Germinal center (tissue), 1 donor: ENCODE data around the gene C22orf42.
"Not testable (repeated sequence)": the region's sequence is repeated elsewhere in the genome, so short reads cannot be mapped to it uniquely, and the experiment has no call there.

ENCODE experiments used
- DNase-seq: peaks from one replicate; pipeline ENCODE4 v3.0.0; 2012; ENCODE audit warnings: mixed read lengths, low spot score

C22orf42 gene

DNA sequence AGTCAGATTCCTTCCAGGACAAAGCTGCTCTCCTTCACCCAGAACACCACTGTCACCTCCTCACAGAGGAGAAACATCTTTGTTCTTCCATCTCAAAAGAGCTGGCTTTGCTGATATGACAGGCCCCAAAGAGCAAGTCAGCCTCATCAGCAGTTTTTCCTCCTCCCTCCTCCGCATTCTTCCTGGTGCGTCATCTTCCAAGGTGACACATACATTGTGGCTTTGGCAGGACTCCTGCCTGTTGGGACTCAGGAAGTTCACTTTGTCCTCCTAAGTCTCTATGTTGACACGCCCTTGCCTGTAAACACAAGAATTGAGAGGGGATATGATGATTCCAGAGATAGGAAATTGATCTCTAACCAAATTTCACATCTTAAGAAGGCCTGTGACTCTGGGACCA lies 23.1 kb downstream of the C22orf42 start:
- DNase-seq: not testable (repeated sequence)

DNA sequence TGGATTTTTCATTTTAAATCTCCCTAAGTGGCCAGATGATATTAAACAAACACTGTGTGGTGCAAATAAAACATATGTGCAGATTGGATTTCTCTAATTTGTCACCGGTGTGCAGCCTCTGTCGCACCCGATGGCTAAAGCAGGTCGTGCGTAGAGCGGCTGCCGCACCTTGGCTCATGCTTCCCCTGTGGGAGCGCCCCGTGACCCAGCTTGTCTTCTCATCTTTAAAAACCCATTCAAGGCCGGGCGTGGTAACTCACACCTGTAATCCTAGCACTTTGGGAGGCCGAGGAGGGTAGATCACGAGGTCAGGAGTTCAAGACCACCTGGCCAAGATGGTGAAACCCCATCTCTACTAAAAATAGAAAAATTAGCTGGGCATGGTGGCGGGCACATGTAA lies 24.3 kb downstream of the C22orf42 start:
- DNase-seq: not testable (repeated sequence)

- no peak for DNase-seq
These were observed 26.3 kb downstream of the C22orf42 start for GRCh38 chr22:32132783-32133182.

- no peak for DNase-seq
These were observed 27.0 kb downstream of the C22orf42 start for GRCh38 chr22:32132126-32132525.

- no peak for DNase-seq
These were observed 28.6 kb downstream of the C22orf42 start for GRCh38 chr22:32130464-32130863.

DNA sequence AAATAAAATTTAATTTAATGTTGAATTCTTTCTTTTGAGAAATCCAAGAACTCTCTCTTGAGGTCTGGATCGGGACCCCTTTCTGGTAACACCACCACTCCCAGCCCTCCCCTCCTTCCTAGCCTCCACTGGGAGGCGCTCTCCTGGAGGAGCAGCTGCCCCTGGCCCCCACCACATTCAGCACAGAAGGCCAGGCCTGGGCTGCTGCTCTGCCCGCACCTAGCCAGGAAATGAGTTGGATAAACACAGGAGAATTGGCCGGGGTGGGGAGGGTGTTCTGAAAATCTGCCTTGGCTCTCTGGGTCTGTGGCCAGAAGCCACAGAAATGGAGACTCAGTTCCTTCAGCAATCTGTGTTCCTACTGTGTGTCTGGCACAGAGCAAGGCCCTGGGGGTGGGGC lies 31.2 kb downstream of the C22orf42 start:
- DNase-seq: no peak

GRCh38 chr22:32123657-32124056 lies 35.4 kb downstream of the C22orf42 start:
- no peak for DNase-seq

DNA sequence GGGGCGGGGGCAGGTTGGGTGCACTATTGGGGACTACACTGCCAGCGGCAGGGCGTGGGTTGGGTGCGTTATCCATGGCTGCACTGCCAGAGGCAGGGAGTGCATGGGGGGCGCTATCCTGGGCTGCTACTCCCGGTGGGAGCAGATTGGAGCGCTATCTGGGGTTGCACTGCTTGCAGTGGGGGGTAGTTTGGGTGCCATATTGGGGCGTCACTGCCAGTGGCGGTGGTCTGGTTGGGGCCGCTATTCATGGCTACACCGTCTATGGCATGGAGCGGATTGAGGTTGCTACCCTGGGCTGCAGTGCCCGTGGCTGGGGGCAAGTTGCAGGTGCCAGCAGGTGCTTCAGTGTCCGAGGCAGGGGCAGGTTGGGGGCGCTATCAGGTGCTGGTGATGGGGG lies 36.2 kb downstream of the C22orf42 start:
- no peak for DNase-seq

GRCh38 chr22:32120603-32121002 lies 38.5 kb downstream of the C22orf42 start:
- DNase-seq: no peak

DNA sequence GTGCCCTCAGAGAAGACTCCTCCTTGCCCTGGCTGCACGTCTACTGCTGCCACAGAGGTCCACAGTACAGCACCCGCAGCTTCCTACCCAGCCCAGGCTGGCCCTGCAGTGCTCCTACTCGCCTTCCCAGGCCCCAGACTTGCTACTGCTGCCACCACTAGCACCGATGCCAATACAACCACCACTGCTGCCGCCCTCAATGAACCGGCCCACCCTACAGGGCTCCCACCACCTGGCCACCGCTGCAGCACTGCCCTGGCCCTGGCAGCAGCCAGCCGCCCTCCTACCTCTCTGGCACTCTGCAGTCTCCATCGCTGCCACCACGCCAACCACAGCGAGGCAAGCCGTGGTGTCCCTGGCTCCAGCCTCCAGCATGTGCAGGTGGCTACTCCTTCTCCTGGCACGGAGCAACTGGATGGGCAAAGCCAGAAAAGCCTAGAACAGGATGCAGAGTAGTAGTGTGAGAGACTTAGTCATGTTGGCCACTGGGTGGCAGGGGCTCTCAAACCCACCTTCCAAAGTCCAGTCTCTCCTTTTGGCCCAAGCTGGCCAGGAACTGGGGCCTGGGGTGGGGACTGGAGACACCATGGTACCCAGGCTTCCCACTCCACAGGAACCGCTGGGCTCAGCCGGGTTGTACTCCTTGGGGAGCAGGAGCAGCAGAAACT lies 39.4 kb downstream of the C22orf42 start:
- no peak for DNase-seq

DNA sequence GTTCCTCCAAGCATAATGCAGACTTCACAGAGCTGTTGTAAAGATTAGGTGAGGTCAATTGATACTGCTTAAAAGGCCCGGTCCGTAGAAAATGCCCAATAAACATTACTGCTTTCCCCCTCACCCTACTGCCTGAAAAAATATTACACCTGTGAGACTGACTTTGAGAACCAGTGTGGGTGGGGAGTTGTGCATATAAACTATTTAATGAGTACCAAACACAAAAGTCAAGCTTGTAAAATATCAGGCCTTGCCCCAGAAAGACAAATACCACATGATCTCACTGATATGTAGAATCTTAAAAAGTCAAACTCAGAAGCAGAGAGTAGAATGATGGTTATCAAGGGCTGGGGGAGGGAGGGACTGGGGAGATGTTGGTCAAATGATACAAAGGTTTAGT lies 46.7 kb downstream of the C22orf42 start:
- DNase-seq: no peak

DNA sequence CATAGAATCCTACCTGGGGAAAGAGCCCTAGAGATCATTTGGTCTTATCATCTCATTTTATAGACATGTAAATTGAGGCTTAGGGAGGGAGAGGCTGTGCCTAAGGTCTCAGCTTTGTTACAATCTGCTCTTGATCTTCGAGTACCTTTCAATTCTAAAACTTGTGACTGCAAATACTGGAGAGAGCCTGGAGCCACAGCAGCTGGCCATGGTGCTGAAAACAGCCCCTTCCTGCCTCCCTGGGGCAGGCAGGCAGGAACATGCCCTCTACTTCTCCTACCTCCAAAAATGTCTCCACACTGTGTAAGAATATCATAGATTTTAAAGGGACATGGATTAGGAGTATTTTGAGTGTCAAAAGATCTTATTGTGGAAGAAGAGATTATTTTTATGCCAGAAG lies 52.2 kb downstream of the C22orf42 start:
- DNase-seq: no peak

DNA sequence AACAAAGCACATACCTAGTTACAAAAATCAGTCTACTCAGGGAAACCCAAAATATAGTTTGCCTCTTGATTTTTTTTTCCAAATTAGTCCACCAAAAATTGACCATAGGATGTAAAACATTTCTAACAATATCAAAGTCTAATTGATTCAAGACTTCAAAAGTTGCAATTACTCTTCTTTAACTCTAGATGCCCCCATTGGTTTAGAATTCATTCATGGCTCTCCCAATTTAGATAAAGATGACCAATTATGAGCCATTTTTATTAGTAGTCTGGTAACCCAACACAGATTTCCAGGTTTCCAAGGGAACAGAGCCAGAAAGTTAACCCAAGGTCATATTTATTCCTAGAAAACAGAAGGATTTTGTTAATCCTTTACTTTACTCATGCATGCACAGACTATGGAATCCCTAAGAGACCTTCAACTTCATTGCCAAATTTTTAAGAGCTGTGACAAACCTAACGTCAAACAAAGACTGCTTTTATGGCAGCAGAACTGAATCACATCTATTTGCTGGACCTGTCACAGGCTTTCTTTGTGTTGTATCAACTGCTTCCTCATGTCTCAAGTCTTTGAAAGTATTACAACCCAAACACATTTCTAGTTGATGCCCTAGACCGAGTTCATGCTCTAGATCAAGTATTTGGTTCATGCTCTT lies 55.3 kb downstream of the C22orf42 start:
- DNase-seq: no peak

GRCh38 chr22:32100711-32101110 lies 58.4 kb downstream of the C22orf42 start:
- DNase-seq: no peak
